GM18909 (cell line): Measurements from ENCODE around the gene LRTM2.

Experiments used
- ATAC-seq: cut with Tn5 transposase; IDR thresholded peaks from one replicate; pipeline ENCODE4 v1.9.1; 2021; ENCODE audit warnings: mild to moderate bottlenecking; ENCODE audit not compliant: unreplicated experiment, poor library complexity

Gene LRTM2

DNA sequence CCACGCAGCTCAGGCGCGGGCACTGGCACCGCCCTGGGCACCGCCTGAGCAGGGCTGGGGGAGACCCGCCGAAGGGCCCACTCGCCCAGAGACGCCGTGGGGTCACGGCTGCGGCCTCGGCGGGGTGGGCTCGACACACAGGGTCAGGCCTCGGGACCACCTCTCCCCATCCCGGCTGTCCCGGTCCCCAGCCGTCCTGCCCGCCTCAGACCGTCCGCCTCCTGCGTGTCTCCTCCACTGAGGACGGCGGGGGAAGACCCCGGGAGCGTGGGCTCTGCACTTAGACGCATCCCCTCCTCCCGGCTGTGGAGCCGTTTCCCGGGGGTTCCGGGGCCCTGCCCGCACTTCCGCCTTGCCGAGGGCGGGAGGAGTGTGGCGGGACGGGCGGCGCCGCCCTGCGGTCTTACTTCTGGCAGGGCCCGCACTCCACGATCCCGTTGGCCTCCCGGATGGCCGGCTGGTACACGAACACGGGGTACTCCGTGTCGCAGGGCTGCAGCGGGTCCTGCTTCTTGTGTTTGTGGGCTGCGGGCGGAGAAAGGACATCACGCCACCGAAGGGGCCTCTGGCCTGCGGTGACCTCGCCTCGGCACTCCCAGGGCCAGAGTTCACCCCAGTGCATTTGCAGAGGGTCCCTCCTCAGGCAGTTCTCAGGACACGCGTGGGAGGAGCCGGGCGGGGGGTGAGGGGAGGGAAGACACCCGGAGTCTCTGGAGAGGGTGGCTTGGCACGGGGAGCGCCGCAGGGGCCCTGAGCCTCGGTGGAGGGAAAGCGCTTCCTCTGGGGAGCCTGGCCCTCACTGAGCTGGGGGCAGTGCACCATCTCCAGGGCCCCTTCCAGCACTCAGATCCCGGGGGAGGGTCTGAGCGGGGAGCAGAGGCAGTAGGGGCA is 23.1 kb upstream of the LRTM2 start:
- no peak for ATAC-seq

GRCh38 chr12:1797991-1798640 is 22.2 kb upstream of the LRTM2 start:
- ATAC-seq: no peak

GRCh38 chr12:1798641-1799020 is 21.7 kb upstream of the LRTM2 start:
- no peak for ATAC-seq

- ATAC-seq: no peak
Observed at GRCh38 chr12:1799051-1799881, 21.1 kb upstream of the LRTM2 start.

DNA sequence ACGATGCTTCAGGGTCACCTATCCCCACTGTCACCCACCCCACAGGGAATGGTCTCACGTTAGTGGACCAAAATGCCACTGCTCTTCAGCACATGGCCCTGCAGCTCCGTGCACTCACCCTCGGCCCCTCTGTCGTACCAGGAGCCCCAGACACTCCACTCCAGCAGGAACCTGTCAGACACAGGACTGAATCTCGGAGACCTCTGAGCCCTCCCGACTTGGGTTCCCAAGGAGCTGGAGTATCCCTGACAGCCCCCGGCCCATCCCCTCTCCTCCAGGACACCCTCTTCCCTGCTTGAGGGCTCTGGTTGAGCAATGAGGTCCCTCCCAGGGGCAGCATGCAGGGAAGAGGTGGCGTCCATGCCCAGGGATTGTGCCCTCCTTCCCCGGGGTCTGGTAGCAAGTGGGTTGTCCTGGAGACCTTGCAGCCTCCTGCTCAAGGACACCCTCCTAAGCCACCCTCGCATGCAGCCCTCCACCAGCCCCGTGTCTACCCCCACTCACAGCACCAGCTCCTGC is 20.4 kb upstream of the LRTM2 start:
- ATAC-seq: no peak

DNA sequence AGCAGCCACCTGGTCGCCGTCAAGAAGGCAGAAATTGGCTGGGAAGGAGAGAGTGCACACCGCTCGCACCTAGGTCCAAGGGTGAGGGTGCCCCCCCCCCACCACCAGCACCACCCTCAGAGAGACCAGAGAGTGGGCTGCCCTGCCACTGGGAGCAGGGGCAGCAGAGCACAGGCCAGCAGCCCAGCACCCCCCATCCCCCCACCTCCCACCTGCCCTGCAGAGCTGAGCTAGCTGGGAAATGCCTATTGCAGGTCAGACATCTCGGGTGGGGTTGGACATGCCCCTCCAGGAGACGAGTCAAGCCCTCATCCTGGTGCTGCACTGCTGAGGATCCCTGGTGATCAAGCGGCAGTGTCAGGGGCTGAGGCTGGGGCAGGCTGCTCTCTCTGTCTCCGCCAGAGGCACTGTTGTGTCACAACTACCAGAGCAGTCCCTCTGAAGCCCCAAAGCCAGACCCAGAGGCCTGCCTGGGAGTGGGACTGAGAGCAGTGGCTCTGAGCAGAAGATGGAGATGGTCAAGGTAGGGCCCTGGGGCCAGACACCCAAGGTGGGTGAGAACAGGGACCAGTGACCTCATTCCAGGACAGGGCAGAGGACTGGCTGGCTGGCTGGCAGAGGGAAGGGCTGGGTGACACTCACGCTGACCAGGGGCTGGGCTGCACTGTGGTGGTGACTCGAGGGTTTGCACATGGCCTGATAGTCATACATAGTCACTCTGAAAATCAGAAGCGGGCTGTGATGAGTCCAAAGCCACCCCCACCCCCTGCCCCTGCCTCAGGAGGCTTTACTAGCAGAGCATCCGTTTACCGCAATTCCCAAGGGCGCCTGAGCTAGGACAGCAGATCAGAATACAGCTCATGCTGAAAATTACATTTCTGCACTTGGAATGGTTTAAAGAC is 19.7 kb upstream of the LRTM2 start:
- ATAC-seq: no peak

DNA sequence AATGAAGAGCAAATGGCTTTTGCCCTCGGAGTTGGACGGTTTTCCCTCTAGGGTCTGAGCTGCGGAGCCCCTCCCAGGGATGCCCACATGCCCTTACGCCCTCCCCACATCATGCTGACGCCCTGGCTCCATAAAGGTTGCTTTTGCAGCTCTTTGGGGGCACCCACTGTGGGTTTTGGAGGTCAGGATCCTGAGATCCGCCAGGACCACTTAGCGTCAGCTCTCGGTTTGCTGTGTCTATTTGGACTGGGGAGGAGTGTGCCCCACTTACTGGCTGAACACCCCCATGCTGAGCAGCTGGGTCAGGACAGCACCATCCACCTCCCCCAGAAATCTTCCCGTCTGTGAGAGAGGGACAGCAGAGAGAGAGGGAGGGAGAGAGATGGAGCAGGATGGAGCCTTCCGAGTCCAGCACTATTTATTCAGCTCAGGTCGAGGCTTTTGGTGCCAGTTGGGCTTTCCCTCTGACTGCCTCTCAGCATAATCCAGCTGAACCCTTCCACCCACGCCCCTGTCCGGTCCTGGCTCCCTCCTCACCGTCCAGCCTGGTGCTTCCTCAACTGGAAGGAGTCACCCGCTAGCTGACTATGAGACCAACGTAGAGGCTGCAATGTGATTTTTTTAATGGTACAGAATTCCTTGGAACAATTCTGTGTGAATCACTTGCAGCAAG is 18.9 kb upstream of the LRTM2 start:
- no peak for ATAC-seq

DNA sequence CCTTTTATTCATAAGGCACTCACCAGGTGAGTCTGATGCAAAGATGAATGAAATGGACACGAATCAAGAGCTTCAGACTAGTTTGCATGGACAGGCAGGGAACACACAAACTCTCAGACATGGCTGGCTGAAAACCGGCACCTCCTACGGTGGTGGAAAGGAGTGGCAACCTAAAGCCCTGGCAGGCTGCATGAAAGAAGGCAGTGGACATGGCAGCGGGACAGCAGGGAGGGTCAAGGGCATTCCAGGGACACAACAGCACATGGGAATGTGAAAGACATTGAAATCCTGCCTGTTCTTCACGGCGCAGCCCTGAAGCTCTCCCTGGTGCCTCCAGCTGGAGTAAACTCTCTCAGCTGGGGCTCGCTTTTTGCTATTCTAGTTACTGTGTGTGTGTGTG is 16.6 kb upstream of the LRTM2 start:
- ATAC-seq: no peak

GRCh38 chr12:1804545-1805332 is 15.6 kb upstream of the LRTM2 start:
- ATAC-seq: peak; percentile 86

GRCh38 chr12:1805441-1806081 is 14.8 kb upstream of the LRTM2 start:
- no peak for ATAC-seq

- ATAC-seq: no peak
Observed at GRCh38 chr12:1806301-1807086, 13.9 kb upstream of the LRTM2 start.

GRCh38 chr12:1807087-1807860 is 13.1 kb upstream of the LRTM2 start:
- no peak for ATAC-seq

DNA sequence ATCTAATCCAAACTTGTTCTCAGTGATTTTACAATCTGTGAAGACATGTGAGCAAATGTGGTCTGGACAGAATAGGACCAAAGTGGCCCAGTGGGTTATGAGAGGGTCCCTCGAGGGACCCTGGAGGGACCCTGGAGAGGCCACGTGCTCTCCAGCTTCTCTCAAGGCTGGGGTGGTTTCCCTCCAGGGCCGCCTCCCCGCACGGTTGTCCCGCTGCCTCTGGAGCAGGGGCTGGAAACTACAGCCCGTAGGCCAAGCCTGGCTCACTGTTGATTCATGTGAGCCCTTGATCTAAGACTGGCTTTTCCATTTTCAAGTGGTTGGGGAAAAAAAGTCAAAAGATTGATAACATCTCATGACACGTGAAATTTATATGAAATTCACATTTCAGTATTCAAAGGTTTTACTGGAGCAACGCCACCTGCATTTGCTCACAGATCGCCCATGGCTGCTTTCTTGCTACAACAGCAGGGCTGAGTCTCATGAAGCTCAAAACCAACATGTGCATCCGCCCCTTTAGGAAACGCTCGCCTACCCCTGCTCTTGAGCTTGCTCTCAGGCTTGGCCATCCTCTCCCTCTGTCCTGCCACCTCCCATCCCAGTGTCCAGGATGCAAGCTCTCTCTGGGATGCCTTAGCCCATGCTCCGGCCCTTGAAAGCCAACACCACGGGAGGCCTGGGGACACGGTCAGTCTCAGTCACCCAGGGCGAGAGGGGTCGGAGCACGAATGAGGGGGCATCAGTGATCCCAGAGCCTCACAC is 12.1 kb upstream of the LRTM2 start:
- no peak for ATAC-seq

DNA sequence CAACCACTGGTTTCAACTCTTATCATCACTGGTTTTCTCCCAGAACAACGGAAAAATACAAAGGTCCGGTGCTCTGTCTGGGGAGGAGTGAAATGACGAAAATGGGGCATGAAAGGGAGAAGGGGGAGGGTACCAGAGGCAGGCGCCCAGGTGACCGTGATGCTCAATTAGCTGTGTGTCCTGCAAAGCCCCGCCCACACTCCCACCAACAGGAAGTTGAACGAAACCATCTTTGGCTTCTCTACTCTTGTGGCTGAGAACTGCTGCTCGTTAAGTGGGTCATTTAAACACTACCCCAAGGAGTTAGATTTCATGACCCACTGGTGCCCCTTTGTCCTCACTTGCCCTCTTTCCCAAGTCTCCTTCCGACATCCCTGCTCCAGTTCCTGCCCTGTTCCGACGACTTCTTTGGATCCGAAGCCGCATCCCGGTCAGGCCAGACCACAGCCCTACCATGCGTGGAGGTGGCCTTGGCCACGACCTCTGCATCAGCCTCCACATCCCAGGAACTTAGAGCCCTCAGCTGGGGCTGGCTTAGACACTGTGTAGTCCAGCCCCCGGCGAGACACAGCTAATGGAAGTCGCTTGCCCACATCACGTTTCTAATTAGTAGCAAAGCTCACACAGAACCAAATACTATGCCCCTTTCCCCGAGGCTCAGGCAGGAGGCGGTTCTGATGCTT is 11.4 kb upstream of the LRTM2 start:
- ATAC-seq: no peak

DNA sequence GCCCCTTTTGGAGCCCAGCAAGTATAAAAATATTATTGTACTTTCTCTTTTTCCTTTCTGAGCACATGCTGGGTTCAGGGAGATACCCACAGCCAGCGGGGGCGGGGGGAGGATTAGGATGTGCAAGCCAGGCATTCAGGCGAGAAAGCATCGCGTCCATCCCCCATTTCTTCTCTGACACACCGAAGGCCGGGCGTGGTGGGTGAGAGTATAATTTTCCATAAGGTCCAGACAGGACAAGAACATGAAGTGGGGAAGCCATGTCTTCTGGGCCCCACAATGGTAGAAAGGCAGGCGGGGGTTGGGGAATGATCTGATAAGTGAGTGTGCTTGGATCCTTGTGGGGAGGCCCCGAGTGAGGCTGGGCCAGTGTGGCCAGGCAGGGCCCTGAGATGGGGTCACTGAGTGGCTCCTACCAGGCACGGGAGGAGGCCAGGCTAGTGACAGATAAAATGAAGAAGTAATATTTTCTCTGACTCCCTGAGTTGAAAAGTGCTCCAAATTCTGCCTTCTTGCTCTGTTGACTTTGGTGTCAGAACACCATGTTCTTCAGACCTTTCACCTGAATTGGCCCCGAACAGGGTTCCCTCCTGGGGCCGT is 10.7 kb upstream of the LRTM2 start:
- no peak for ATAC-seq
